ENCODE results near the gene SEC23B. TPM values are rescaled to one million over a fixed set of nuclear protein-coding genes. Genes with fewer than 3 reads are reported as not detected.

Gene SEC23B
- total RNA-seq, 1 donor from 2014 or later, result 50.8 TPM

DNA sequence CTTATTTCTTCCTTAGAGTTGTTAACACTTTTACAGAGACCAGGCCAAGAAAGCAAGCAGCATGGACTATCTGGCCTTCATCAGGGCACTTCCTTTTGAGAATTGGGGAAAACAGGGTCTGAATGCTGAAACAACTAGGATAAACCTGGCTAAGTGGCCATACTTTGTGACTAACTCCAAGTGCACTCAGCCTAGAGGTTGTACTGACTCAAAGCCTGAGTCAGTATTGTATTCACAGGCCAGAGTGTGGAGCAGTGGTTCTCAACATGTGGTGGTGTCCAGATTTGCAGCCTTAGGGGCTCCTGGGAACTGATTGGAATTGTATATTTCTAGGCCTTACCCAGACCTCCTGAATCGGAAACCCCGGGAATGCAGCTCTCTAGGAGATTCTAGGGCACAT lies 20.1 kb downstream of the SEC23B start:
- Mint-ChIP-seq H3K27me3 (no peaks in the 10 kb centered on the region), H3K4me3 (no peak overlapping the region), H3K36me3 (peaks cover 31% of the 10 kb centered on the region), H3K4me1 (ENCODE audit: unreplicated experiment) (no peaks in the 10 kb centered on the region), H3K9me3 (no peaks in the 10 kb centered on the region), H3K27ac (no peak overlapping the region)
- TF ChIP-seq, protein P1, sequence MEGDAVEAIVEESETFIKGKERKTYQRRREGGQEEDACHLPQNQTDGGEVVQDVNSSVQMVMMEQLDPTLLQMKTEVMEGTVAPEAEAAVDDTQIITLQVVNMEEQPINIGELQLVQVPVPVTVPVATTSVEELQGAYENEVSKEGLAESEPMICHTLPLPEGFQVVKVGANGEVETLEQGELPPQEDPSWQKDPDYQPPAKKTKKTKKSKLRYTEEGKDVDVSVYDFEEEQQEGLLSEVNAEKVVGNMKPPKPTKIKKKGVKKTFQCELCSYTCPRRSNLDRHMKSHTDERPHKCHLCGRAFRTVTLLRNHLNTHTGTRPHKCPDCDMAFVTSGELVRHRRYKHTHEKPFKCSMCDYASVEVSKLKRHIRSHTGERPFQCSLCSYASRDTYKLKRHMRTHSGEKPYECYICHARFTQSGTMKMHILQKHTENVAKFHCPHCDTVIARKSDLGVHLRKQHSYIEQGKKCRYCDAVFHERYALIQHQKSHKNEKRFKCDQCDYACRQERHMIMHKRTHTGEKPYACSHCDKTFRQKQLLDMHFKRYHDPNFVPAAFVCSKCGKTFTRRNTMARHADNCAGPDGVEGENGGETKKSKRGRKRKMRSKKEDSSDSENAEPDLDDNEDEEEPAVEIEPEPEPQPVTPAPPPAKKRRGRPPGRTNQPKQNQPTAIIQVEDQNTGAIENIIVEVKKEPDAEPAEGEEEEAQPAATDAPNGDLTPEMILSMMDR (conservative IDR thresholded peaks at IDR 0.05), result no peak
- no peak for DNase-seq (ENCODE audit: extremely low spot score, unreplicated experiment)

DNA sequence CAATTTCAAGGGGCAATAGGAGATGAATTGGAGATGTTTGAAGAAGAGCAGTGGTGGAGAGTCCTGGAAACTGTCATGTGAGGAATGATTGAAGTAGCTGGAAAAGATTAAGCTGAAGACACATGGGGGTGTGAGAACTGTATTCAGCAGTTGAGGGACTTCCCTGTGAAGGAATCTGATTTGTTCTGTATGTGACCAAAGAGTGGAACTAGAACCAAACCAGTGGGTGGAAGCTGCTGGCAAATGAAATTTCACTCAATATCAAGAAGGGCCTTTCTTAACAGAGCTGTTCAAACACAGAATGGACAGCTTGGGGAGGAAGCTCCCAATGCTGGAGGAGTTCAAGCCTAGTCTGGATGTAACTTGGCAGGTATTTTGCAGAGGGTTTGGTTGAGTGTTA lies 21.3 kb downstream of the SEC23B start:
- TF ChIP-seq, protein P1 (conservative IDR thresholded peaks at IDR 0.05), result no peak
- no peak overlapping the region for H3K4me3 Mint-ChIP-seq
- H3K27ac Mint-ChIP-seq, result no peak overlapping the region
- H3K4me1 Mint-ChIP-seq (ENCODE audit: unreplicated experiment), result no peaks in the 10 kb centered on the region
- H3K9me3 Mint-ChIP-seq, result no peaks in the 10 kb centered on the region
- peaks cover 33% of the 10 kb centered on the region for H3K36me3 Mint-ChIP-seq
- no peak for DNase-seq (ENCODE audit: extremely low spot score, unreplicated experiment)
- H3K27me3 Mint-ChIP-seq, result no peaks in the 10 kb centered on the region

DNA sequence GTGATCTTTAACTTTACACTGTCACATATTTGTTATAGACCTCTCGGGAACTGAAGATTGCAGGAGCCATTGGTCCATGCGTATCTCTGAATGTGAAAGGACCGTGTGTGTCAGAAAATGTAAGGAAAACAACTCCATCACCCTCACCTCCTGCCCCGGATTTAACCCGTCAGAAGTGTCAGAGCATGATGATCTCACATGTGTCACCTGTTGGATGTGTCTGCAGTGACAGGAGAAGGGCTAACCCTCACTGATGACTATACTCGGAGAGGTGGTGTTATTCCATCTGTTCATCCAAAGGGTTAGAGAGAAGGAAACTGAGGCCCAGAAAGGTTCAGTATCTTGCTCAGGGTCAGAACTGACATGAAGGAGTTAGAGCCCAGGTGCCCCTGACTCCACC lies 24.9 kb downstream of the SEC23B start:
- Mint-ChIP-seq H3K27ac (no peak overlapping the region), H3K9me3 (no peaks in the 10 kb centered on the region), H3K4me3 (no peak overlapping the region)

DNA sequence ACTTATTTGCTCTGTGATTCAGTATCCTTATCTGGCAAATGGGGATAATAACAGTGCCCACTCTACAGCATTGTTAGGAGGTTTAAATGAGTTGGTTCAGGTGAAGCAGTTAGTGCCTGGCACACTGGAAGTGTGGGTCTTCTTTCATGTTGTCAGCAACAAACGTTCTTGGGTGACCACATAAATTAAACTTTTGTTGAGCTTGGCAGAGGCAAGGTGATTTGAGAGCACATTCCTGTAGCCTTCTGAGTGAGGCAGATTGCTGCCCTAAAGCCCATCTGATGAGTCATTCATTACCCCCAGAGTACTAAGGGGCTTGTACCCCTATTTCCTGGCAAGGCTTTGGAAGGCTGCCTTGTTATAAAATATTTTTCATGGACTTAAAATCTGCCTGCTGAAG lies 25.8 kb downstream of the SEC23B start:
- no peak for DNase-seq (ENCODE audit: extremely low spot score, unreplicated experiment)
- no peaks in the 10 kb centered on the region for H3K4me1 Mint-ChIP-seq (ENCODE audit: unreplicated experiment)
- no peaks in the 10 kb centered on the region for H3K27me3 Mint-ChIP-seq
- no peak overlapping the region for H3K27ac Mint-ChIP-seq
- peaks cover 41% of the 10 kb centered on the region for H3K36me3 Mint-ChIP-seq
- TF ChIP-seq, protein P1 (conservative IDR thresholded peaks at IDR 0.05), result no peak
- H3K4me3 Mint-ChIP-seq, result no peak overlapping the region
- no peaks in the 10 kb centered on the region for H3K9me3 Mint-ChIP-seq

More for the DNA sequence above, 24.9 kb downstream of the SEC23B start:
- Mint-ChIP-seq H3K36me3 (peaks cover 39% of the 10 kb centered on the region), H3K27me3 (no peaks in the 10 kb centered on the region), H3K4me1 (ENCODE audit: unreplicated experiment) (no peaks in the 10 kb centered on the region)
- TF ChIP-seq, protein P1 (conservative IDR thresholded peaks at IDR 0.05), result no peak
- no peak for DNase-seq (ENCODE audit: extremely low spot score, unreplicated experiment)

DNA sequence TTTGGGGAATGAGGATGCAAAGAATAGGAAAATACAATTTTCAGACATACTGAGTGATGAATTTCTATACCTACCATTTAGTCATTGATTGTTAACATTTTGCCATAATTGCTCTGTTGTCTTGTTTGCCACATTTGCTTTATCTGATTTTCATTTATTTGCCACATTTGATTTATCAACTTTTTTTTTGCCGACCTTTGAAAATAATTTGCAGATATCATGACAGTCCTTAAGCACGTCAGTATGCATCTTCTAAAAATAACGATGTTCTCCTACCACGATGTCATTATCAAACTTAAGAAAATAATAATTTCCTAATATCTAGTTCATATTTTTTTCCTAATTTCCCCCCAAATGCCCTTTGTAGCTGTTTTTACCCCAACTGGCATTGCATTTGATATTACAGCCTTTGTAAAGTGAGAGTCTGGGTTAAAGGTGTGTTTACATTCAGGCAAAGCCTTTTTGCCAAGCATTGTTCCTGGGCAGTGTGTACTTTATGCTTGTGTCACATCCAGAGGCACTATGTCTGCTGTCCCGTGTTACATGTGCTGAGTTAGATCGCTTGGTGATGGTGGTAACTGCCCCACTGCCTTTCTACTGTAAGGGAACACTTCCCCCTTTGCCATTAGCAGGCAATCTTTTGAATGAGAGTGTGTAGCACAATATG lies 26.4 kb downstream of the SEC23B start:
- H3K9me3 Mint-ChIP-seq, result no peaks in the 10 kb centered on the region
- no peak overlapping the region for H3K27ac Mint-ChIP-seq
- H3K4me1 Mint-ChIP-seq (ENCODE audit: unreplicated experiment), result no peaks in the 10 kb centered on the region
- peaks cover 41% of the 10 kb centered on the region for H3K36me3 Mint-ChIP-seq
- no peaks in the 10 kb centered on the region for H3K27me3 Mint-ChIP-seq
- no peak overlapping the region for H3K4me3 Mint-ChIP-seq
- no peak for DNase-seq (ENCODE audit: extremely low spot score, unreplicated experiment)
- TF ChIP-seq, protein P1 (conservative IDR thresholded peaks at IDR 0.05), result no peak
